Kasumi-1 (cell line): ENCODE results near the gene VOPP1.
"Not testable (repeated sequence)": the region's sequence is repeated elsewhere in the genome, so short reads cannot be mapped to it uniquely, and the experiment has no call there.

Source experiments
- DNase-seq, 2 experiments: peaks; one replicate each; lab custom pipeline; 2025; lab: John Stamatoyannopoulos, UW

VOPP1 gene

GRCh38 chr7:55572378-55573233 lies at the start of gene VOPP1:
Gene VOPP1, minus strand, starts transcription at chr7:55572502. Its CDS starts 178 bp downstream, at chr7:55572324.
- DNase-seq = peak; percentile 48 to 54

GRCh38 chr7:55618913-55619312 lies 46.6 kb upstream of the VOPP1 start:
- DNase-seq = no peak

GRCh38 chr7:55614365-55615064 lies 42.2 kb upstream of the VOPP1 start:
- DNase-seq = not testable (repeated sequence)

GRCh38 chr7:55609726-55610125 lies 37.4 kb upstream of the VOPP1 start:
- not testable (repeated sequence) for DNase-seq

GRCh38 chr7:55605661-55606060 lies 33.4 kb upstream of the VOPP1 start:
- not testable (repeated sequence) for DNase-seq

- DNase-seq = peak; percentile 24 to 33
These were observed 25.7 kb upstream of the VOPP1 start for GRCh38 chr7:55597944-55598499.

- DNase-seq = not testable (repeated sequence)
These were observed 25.0 kb upstream of the VOPP1 start for GRCh38 chr7:55597214-55597739.

- DNase-seq = no peak
These were observed 23.2 kb upstream of the VOPP1 start for GRCh38 chr7:55595511-55595910.

- no peak for DNase-seq
These were observed 22.6 kb upstream of the VOPP1 start for GRCh38 chr7:55594870-55595269.

GRCh38 chr7:55594414-55594813 lies 22.1 kb upstream of the VOPP1 start:
- no peak for DNase-seq

- DNase-seq = peak; percentile 65 to 66
These were observed 21.4 kb upstream of the VOPP1 start for GRCh38 chr7:55593515-55594318.

- no peak for DNase-seq
These were observed 20.8 kb upstream of the VOPP1 start for GRCh38 chr7:55593172-55593514.

- no peak for DNase-seq
These were observed 20.2 kb upstream of the VOPP1 start for GRCh38 chr7:55592492-55592891.

GRCh38 chr7:55591282-55591931 lies 19.1 kb upstream of the VOPP1 start:
- no peak for DNase-seq

GRCh38 chr7:55590517-55591281 lies 18.4 kb upstream of the VOPP1 start:
- DNase-seq = no peak

- DNase-seq = no peak
These were observed 17.6 kb upstream of the VOPP1 start for GRCh38 chr7:55589905-55590304.

GRCh38 chr7:55588976-55589604 lies 16.8 kb upstream of the VOPP1 start:
- no peak for DNase-seq

GRCh38 chr7:55588379-55588699 lies 16.0 kb upstream of the VOPP1 start:
- no peak for DNase-seq

GRCh38 chr7:55587687-55588378 lies 15.5 kb upstream of the VOPP1 start:
- no peak for DNase-seq

GRCh38 chr7:55582656-55583055 lies 10.4 kb upstream of the VOPP1 start:
- DNase-seq = not testable (repeated sequence)
